NCI-H1092 (cell line): Measurements from ENCODE around the gene SLC25A53.

Experiments
- DNase-seq: peaks from one replicate; lab custom pipeline; 2025; lab: John Stamatoyannopoulos, UW

SLC25A53 gene

GRCh38 chrX:104156630-104157529, at the start of gene SLC25A53:
Gene SLC25A53, minus strand, starts transcription at chrX:104157009. Its CDS starts 51,752 bp downstream, at chrX:104105257.
- peak; percentile 93 for DNase-seq

GRCh38 chrX:104205548-104205947, 48.7 kb upstream of the SLC25A53 start:
- no peak for DNase-seq

DNA sequence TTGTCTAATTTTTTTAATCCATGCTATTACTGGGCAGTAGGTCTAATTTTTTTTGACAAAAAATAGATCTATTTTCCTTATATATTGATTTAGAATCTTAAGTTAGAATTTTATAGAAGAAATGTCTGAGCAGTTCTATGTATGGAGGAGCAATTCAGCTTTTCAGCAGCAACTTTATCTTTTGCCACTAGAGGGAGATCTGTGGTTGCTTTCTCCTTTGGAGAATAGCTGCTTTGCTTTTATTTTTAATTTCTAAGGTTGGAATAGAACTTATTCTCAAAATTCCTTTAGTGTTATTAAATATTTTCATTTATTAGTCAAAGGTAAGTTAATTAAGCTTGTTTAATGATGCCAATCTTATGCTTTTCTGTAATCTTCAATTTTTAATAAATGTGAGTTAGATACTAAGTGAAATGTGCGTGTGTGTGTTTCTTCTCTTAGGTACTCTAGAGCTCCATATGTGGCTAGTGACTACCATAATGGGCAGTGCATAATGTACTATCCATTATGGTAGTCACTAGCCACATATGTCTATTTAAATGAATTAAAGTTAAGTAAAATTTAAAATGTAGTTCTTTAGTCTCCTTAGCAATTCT, 38.8 kb upstream of the SLC25A53 start:
- peak; percentile 28 for DNase-seq

GRCh38 chrX:104195013-104195412, 38.2 kb upstream of the SLC25A53 start:
- DNase-seq, result no peak

DNA sequence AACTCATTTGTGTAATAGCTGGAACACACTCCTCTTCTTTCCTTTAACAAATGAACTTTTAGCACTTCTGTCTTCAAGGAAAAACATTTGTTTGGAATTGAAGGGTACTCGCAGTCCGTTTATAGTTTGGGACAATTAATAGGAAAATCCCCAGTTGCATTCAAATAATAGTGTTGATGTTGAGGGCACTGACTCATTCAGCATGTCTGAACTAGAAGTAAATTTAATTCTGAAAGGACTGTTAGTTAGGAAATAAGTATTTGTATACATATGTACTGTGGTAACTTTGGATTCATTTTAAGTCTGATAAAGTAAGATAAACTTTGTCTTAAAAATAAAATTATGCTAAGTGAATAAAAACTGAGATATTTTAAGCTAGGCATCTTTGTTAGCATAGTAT, 36.7 kb upstream of the SLC25A53 start:
- DNase-seq, result no peak

GRCh38 chrX:104189837-104190236, 33.0 kb upstream of the SLC25A53 start:
- no peak for DNase-seq

DNA sequence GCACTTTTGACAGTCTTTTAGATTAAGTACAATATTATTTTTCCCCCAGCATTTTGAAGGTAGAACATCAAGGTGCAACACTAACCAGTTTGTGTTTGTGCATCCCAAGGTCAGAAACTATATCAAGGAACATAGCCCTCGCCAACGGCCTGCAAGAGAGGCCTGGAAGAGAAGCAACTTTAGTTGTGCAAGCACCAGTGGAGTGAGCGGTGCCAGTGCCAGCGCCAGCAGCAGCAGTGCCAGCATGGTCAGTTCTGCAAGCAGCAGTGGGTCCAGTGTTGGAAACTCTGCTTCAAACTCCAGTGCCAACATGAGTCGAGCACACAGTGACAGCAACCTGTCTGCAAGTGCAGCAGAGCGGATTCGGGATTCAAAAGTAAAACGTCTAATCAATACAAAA, 31.1 kb upstream of the SLC25A53 start:
- no peak for DNase-seq

- DNase-seq, result no peak
Observed at GRCh38 chrX:104183685-104184084, 26.9 kb upstream of the SLC25A53 start.

GRCh38 chrX:104173841-104174240, 17.0 kb upstream of the SLC25A53 start:
- no peak for DNase-seq

DNA sequence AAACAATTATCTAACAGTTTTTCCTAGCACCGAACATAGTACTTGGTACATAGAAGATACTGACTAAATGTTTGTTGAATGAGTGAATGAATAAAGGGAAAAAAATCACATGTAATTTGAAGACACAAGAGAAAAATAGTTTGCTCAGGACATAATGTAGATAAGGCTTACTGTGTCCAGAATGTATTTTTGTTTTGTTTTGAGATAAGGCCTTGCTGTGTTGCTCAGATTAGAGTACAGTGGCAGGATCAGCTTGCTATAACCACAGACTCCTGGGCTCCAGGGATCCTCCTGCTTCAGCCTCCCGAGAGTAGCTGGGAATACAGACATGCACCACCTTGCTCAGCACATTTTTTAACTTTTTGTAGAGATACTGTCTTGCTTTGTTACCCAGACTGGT, 16.0 kb upstream of the SLC25A53 start:
- DNase-seq, result no peak

DNA sequence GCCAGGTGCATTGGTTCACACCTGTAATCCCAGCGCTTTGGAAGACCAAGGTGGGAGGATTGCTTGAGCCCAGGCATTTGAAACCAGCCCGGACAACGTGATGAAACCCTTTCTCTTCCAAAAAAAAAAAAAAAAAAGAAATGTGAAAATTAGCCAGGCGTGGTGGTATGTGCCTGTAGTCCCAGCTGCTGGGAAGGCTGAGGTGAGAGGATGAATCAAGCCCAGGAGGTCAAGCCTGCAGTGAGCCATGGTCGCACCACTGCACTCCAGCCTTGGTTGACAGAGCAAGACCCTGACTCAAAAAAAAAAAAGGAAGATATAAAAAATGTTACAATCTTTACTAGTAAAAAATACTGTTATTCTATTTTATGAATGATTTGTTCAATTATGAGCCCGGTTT, 15.3 kb upstream of the SLC25A53 start:
- no peak for DNase-seq

GRCh38 chrX:104168127-104168526, 11.3 kb upstream of the SLC25A53 start:
- no peak for DNase-seq

DNA sequence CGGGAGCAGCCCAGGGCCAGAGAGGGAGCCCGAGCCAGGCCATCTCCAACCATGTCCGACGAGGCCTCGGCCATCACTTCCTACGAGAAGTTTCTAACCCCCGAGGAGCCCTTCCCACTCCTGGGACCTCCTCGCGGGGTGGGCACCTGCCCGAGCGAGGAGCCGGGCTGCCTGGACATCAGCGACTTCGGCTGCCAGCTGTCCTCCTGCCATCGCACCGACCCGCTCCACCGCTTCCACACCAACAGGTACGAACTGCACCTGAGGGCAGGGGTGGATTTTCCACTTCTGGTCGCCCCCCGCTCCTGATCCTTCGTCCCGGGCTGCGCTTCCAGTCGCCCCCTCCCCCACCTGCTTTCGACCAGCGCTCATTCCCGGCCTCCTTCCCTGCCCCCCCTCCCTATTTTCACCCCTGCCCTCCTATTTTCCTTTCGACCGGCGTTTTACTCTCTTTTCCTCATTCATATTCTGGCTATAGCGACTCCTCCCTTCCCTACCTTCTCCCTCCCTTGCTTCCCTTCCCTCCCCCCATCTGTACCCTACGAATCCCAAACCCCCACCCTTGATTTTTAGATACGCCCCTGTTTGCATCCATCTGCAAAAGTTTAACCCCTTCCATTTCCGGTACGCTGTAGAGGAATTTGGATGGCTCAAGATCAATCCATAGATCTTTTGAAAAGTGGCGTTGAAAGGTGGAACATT, 10.1 kb upstream of the SLC25A53 start:
- DNase-seq, result no peak

GRCh38 chrX:104165894-104166734, 9.3 kb upstream of the SLC25A53 start, which contains the start of gene FAM199X:
Gene FAM199X, plus strand, starts transcription at chrX:104166453. Its CDS starts 333 bp downstream, at chrX:104166786.
- peak; percentile 72 for DNase-seq

GRCh38 chrX:104151037-104151436, 5.8 kb downstream of the SLC25A53 start:
- no peak for DNase-seq

DNA sequence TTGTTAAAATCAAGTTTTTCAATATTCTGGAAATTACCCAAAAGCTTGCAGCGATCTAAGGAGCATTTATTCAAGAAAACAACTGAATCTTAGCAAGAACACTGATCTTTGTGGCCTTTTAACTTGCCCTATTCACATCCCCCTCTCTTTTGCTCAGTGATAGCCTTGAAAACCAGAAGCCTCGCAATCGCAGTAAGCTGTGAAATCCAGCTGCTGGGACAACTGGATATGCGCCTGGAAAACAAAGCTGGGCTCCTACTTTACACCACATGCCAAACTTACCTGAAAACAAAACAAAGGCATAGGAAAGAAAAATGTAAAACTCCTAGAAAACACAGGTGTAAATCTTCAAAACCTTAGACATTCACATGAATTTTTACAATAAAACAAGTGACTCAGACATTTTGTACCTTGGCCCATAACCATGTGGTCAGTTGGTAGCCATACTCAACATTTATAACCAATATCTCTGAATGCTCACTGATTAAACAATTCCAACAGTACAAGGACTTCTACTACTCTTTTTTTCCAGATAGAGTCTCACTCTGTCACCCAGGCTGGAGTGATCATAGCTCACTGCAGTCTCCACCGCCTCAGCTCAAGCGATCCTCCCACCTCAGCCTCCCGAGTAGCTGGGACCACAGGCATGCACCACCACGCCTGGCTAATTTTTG, 15.6 kb downstream of the SLC25A53 start:
- DNase-seq, result no peak

GRCh38 chrX:104137496-104137895, 19.3 kb downstream of the SLC25A53 start:
- no peak for DNase-seq

DNA sequence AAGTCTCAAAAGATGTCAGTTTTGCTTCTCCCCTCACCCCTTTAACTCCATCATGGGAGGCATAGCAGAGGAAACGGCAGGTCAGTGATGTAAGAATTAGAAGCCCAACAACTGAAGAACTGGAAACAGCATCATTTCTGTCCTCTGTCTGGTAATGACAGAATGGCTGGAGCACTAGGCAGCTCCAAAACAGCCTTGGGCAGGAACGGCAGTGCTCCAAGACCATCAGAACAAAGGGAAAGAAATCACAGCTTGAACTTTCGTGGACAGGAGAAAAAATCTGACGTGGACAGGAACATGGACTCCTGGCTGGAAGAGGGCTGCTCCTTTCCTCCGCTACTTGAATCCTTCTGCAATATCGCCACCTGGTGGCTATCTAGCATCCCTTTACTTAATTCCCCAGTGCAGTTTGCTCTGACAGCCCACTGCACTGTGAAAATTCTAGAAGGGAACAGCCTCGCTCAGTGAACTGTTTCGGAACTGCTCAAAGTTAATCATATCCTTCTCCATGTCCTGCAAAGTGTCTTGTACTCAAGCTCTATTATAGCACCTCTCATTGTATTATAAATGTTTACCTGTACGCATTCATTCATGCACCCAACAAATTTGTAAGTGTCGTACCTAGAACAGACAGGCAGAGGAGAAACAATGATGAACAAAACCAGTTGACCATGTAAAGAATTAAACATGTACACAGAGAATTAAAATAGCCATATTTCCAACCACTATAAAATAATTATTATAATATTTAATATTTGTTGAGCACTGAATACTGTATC, 20.4 kb downstream of the SLC25A53 start:
- peak; percentile 87 for DNase-seq

DNA sequence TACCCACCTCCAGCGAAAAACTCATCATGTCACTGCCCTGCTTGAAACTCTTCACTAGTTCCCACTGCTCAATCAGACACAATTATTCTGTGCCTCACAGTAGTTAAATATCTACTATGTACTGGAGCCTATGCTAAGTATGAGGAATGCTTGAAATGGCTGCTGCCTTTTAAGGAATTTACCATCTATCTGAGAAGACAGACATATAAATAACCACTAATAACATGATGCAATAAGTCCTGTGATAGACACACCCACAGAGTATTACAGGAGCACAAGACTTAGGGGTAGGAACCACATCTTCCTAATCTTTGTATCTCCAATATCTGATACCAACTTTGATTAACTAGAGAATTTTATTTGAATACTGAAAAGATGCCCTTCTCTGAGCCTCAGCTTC, 21.1 kb downstream of the SLC25A53 start:
- DNase-seq, result no peak

GRCh38 chrX:104134583-104135261, 22.1 kb downstream of the SLC25A53 start:
- DNase-seq, result no peak
